Tibial artery (tissue), 4 donors: ENCODE measurements around the gene TAF5.
"Not testable (repeated sequence)": the region's sequence is repeated elsewhere in the genome, so short reads cannot be mapped to it uniquely, and the experiment has no call there.

Source experiments
- DNase-seq, 2 donors: peaks; one replicate each; pipeline ENCODE4 v3.0.0-alpha.2; 2019
- H3K27ac ChIP-seq, 2 donors: fragments of 200-600 bp; sonication (generic) in 1 of 2; 1 replicate in 1 of 2; 2 replicates in 1 of 2; pipeline ENCODE4 v1.5.1; 2018 to 2019; ENCODE audit warnings: mild to moderate bottlenecking in 1 of 2
- H3K27me3 ChIP-seq, 2 donors: fragments of 200-600 bp; sonication (generic) in 1 of 2; one replicate each; pipeline versions ENCODE4 v1.5.1 to v1.6.0; 2016 to 2019
- H3K36me3 ChIP-seq, 3 donors: fragments of 200-600 bp; sonication (generic) in 2 of 3; one replicate each; pipeline ENCODE4 v1.5.1; 2016 to 2019; ENCODE audit warnings: mild to moderate bottlenecking in 2 of 3
- H3K4me1 ChIP-seq, 4 donors: fragments of 200-600 bp; sonication (generic) in 2 of 4; 1 replicate in 3 of 4; 2 replicates in 1 of 4; pipeline ENCODE4 v1.5.1; 2016 to 2019
- H3K4me3 ChIP-seq, 2 donors: fragments of 200-600 bp; sonication (generic) in 1 of 2; 1 replicate in 1 of 2; 2 replicates in 1 of 2; pipeline ENCODE4 v1.5.1; 2018 to 2019; ENCODE audit warnings: mild to moderate bottlenecking in 2 of 2
- H3K9me3 ChIP-seq, 3 donors: fragments of 200-600 bp; sonication (generic) in 1 of 3; one replicate each; pipeline ENCODE4 v1.5.1; 2016 to 2019
- CTCF ChIP-seq, 2 experiments: fragments of 200-600 bp in 1 of 2; fragments of 450-650 bp in 1 of 2; IDR thresholded peaks; one replicate each; pipeline ENCODE4 v1.5.1; 2017 to 2019; ENCODE audit warnings: antibody characterized with exemption in 2 of 2, mild to moderate bottlenecking in 1 of 2, moderate library complexity in 1 of 2
- intact Hi-C: fragments of 100-400 bp; cut with DNase I; formaldehyde crosslinking; loops from one replicate; pipeline ENCODE4 v1.15.0; 2023; ENCODE audit warnings: low total_unique reads

TAF5 gene

DNA sequence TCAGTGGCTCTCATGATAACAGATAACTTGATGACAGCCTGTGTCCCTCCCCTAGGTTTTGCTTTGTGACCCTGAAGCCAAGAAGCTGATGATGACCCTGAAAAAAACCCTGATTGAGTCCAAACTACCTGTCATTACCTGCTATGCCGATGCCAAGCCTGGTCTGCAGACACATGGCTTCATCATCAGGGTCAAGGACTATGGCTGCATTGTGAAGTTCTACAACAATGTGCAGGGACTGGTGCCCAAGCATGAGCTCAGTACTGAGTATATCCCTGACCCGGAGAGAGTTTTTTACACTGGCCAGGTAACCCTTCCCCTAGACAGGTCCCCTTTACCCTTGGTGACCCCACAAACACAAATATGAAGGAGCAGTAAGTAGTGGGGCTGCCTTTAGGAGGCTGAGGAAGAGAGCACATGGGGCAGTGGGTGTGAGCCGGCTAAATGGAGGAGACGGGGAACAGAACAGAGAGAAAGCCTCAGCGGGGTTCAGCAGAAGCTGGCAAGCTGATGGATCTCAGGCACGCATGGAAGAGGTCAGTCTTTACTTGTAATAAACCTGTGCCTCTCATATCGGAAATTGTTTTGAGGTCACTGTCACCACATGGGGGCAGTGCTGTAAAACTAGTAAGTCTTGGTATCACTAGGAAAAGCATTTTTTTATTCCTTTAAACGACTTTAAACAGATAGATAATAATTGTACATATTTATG is 48.8 kb downstream of the TAF5 start:
- peak; percentile 69 to 75 for TF ChIP-seq CTCF (IDR thresholded peaks at IDR 0.05)
- H3K27ac ChIP-seq, result no peak overlapping the region
- DNase-seq, result peak; percentile 77 to 83
- no peaks in the 10 kb centered on the region for H3K4me1 ChIP-seq
- H3K4me3 ChIP-seq, result no peak overlapping the region
- intact Hi-C loops, result loop anchor here (2.0 kb wide), 1 partner anchor 68 kb away; no protein-coding TSS in a partner anchor
- H3K27me3 ChIP-seq, result no peaks in the 10 kb centered on the region
- H3K9me3 ChIP-seq, result no peaks in the 10 kb centered on the region
- H3K36me3 ChIP-seq, result peaks cover 85 to 99% (median 98%) of the 10 kb centered on the region in 3 donors

- H3K9me3 ChIP-seq, H3K27ac ChIP-seq, DNase-seq, H3K4me3 ChIP-seq, H3K27me3 ChIP-seq, H3K4me1 ChIP-seq: not testable (repeated sequence)
- intact Hi-C loops, result loop anchor here (2.0 kb wide), 1 partner anchor 68 kb away; no protein-coding TSS in a partner anchor
- H3K36me3 ChIP-seq, result peaks cover 81 to 98% (median 95%) of the 10 kb centered on the region in 3 donors
Observed at GRCh38 chr10:103417148-103417469, 49.3 kb downstream of the TAF5 start.

DNA sequence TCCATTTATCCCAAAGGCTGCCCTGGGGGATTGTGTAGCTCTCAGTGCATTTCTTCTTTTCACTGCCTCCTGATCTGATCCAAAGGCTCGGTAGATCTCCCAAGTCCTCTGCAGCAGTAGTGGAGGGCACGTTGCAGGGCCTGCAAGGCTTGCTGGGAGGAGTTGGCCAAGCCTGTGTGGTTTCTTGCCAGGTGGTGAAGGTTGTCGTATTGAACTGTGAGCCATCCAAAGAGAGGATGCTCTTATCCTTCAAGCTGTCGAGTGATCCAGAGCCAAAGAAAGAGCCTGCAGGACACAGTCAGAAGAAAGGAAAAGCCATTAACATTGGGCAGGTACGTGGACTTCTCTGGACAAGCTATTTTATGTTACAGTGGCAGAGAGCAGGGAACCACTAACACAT is 49.8 kb downstream of the TAF5 start:
- H3K36me3 ChIP-seq, result peaks cover 81 to 98% (median 95%) of the 10 kb centered on the region in 3 donors
- H3K27me3 ChIP-seq, result no peaks in the 10 kb centered on the region
- no peaks in the 10 kb centered on the region for H3K4me1 ChIP-seq
- DNase-seq, result no peak
- H3K9me3 ChIP-seq, result no peaks in the 10 kb centered on the region
- no peak for TF ChIP-seq CTCF (IDR thresholded peaks at IDR 0.05)
- intact Hi-C loops, result loop anchor here (2.0 kb wide), 1 partner anchor 67 kb away; no protein-coding TSS in a partner anchor
- no peak overlapping the region for H3K27ac ChIP-seq
- no peak overlapping the region for H3K4me3 ChIP-seq

- no peak overlapping the region for H3K4me3 ChIP-seq
- peaks cover 80 to 98% (median 95%) of the 10 kb centered on the region in 3 donors for H3K36me3 ChIP-seq
- DNase-seq, result no peak
- TF ChIP-seq CTCF (IDR thresholded peaks at IDR 0.05), result no peak
- intact Hi-C loops, result no loop called here
- H3K9me3 ChIP-seq, result no peaks in the 10 kb centered on the region
- H3K27me3 ChIP-seq, result no peaks in the 10 kb centered on the region
- H3K4me1 ChIP-seq, result no peaks in the 10 kb centered on the region
- H3K27ac ChIP-seq, result no peak overlapping the region
Observed at GRCh38 chr10:103419101-103419500, 51.3 kb downstream of the TAF5 start.

- Histone ChIP-seq H3K27ac (no peak overlapping the region), H3K4me3 (no peak overlapping the region), H3K27me3 (no peaks in the 10 kb centered on the region), H3K9me3 (no peaks in the 10 kb centered on the region), H3K36me3 (peaks cover 61 to 100% (median 73%) of the 10 kb centered on the region in 3 donors), H3K4me1 (no peaks in the 10 kb centered on the region)
- TF ChIP-seq CTCF (IDR thresholded peaks at IDR 0.05), result no peak
- no peak for DNase-seq
- intact Hi-C loops, result no loop called here
Observed at GRCh38 chr10:103423748-103424147, 56.0 kb downstream of the TAF5 start.

- TF ChIP-seq CTCF (IDR thresholded peaks at IDR 0.05), result no peak
- Histone ChIP-seq H3K4me1 (no peaks in the 10 kb centered on the region), H3K36me3 (peaks cover 41 to 98% (median 49%) of the 10 kb centered on the region in 3 donors), H3K9me3 (no peaks in the 10 kb centered on the region), H3K27me3 (no peaks in the 10 kb centered on the region), H3K4me3 (no peak overlapping the region), H3K27ac (no peak overlapping the region)
- DNase-seq, result peak in 1 of 2 donors; percentile 17
- intact Hi-C loops, result no loop called here
Observed at GRCh38 chr10:103427866-103428265, 60.1 kb downstream of the TAF5 start.
